GM12865 (cell line): ENCODE measurements around the gene TOPBP1.
A peak's percentile ranks its signal among the peaks of the same experiment; 100 is the strongest.
"Not testable (repeated sequence)": the region's sequence is repeated elsewhere in the genome, so short reads cannot be mapped to it uniquely, and the experiment has no call there.

ENCODE experiments used
- DNase-seq: peaks from one replicate; pipeline ENCODE4 v3.0.0; 2010; ENCODE audit warnings: low read depth
- H3K4me3 ChIP-seq: 2 replicates; pipeline ENCODE4 v1.5.1; 2011; ENCODE audit warnings: mild to moderate bottlenecking, low read depth, low read length, control low read depth
- CTCF ChIP-seq: IDR thresholded peaks from 2 replicates; pipeline ENCODE4 v1.5.1; 2011; ENCODE audit warnings: low read length, control low read depth, low read depth, inconsistent platforms; ENCODE audit not compliant: insufficient read depth; ENCODE audit errors: missing control alignments

TOPBP1 gene

GRCh38 chr3:133673746-133674145, 12.0 kb upstream of the TOPBP1 start:
- TF ChIP-seq CTCF = no peak
- DNase-seq = no peak
- no peak overlapping the region for H3K4me3 ChIP-seq

GRCh38 chr3:133672461-133672860, 10.7 kb upstream of the TOPBP1 start:
- no peak for TF ChIP-seq CTCF
- H3K4me3 ChIP-seq = no peak overlapping the region
- DNase-seq = no peak

GRCh38 chr3:133670525-133670995, 8.8 kb upstream of the TOPBP1 start:
- TF ChIP-seq CTCF = no peak
- DNase-seq = no peak
- H3K4me3 ChIP-seq = no peak overlapping the region

GRCh38 chr3:133669949-133670524, 8.3 kb upstream of the TOPBP1 start:
- no peak for DNase-seq
- no peak overlapping the region for H3K4me3 ChIP-seq
- TF ChIP-seq CTCF = no peak

- H3K4me3 ChIP-seq = no peak overlapping the region
- no peak for DNase-seq
- TF ChIP-seq CTCF = no peak
Measured at GRCh38 chr3:133667118-133667517, 5.4 kb upstream of the TOPBP1 start.

- DNase-seq, H3K4me3 ChIP-seq: not testable (repeated sequence)
Measured at GRCh38 chr3:133665188-133665587, 3.4 kb upstream of the TOPBP1 start.

GRCh38 chr3:133663569-133664313, 2.0 kb upstream of the TOPBP1 start:
- peak; percentile 82 for TF ChIP-seq CTCF
- peak; percentile 82 for DNase-seq
- H3K4me3 ChIP-seq = no peak overlapping the region; the same call in 1 of the 2 replicates
